HK-2 (cell line): ENCODE measurements around the gene KRTAP10-3.
"Not testable (repeated sequence)": the region's sequence is repeated elsewhere in the genome, so short reads cannot be mapped to it uniquely, and the experiment has no call there.

Source experiments
- DNase-seq: peaks from one replicate; pipeline ENCODE4 v3.0.0-alpha.2; 2018; ENCODE audit not compliant: unreplicated experiment

The KRTAP10-3 gene

GRCh38 chr21:44571296-44571695 lies 12.7 kb upstream of the KRTAP10-3 start:
- no peak for DNase-seq

- DNase-seq = no peak
These were observed 11.4 kb upstream of the KRTAP10-3 start for GRCh38 chr21:44569861-44570517.

GRCh38 chr21:44568667-44569556 lies 10.3 kb upstream of the KRTAP10-3 start:
- DNase-seq = no peak

GRCh38 chr21:44568261-44568660 lies 9.7 kb upstream of the KRTAP10-3 start:
- no peak for DNase-seq

- DNase-seq = no peak
These were observed 9.0 kb upstream of the KRTAP10-3 start for GRCh38 chr21:44567481-44568171.

GRCh38 chr21:44566403-44566802 lies 7.8 kb upstream of the KRTAP10-3 start:
- no peak for DNase-seq

- DNase-seq = no peak
These were observed 6.4 kb upstream of the KRTAP10-3 start for GRCh38 chr21:44564886-44565598.

GRCh38 chr21:44564099-44564498 lies 5.5 kb upstream of the KRTAP10-3 start:
- no peak for DNase-seq

GRCh38 chr21:44558329-44558675 lies 293 bp downstream of the KRTAP10-3 start:
- not testable (repeated sequence) for DNase-seq

- DNase-seq = no peak
These were observed 885 bp downstream of the KRTAP10-3 start for GRCh38 chr21:44557491-44558328.

GRCh38 chr21:44556879-44557278 lies 1.7 kb downstream of the KRTAP10-3 start:
- DNase-seq = no peak

GRCh38 chr21:44555200-44555875 lies 3.3 kb downstream of the KRTAP10-3 start:
- no peak for DNase-seq

- DNase-seq = no peak
These were observed 5.9 kb downstream of the KRTAP10-3 start for GRCh38 chr21:44552681-44553080.

- no peak for DNase-seq
These were observed 6.5 kb downstream of the KRTAP10-3 start for GRCh38 chr21:44552136-44552535.

GRCh38 chr21:44551340-44551961 lies 7.1 kb downstream of the KRTAP10-3 start, which contains the start of gene KRTAP10-2:
KRTAP10-2 (minus strand) TSS chr21:44551505; CDS start chr21:44551458, 47 bp downstream.
- no peak for DNase-seq

- no peak for DNase-seq
These were observed 7.8 kb downstream of the KRTAP10-3 start for GRCh38 chr21:44550807-44551206.

GRCh38 chr21:44550285-44550684 lies 8.3 kb downstream of the KRTAP10-3 start:
- not testable (repeated sequence) for DNase-seq

- DNase-seq = no peak
These were observed 8.9 kb downstream of the KRTAP10-3 start for GRCh38 chr21:44549525-44550211.

GRCh38 chr21:44548922-44549321 lies 9.7 kb downstream of the KRTAP10-3 start:
- no peak for DNase-seq
